Measurements from ENCODE around the gene C9orf153.
"Not testable (repeated sequence)": the region's sequence is repeated elsewhere in the genome, so short reads cannot be mapped to it uniquely, and the experiment has no call there.

C9orf153 gene

GRCh38 chr9:86259557-86259956 is at the start of gene C9orf153:
Gene C9orf153, minus strand, starts transcription at chr9:86259657. Its CDS starts 30,054 bp downstream, at chr9:86229603.
- DNase-seq (ENCODE audit: insufficient read length, low spot score) (no peak), FAIRE-seq (no peak)

GRCh38 chr9:86308687-86309086 is 49.2 kb upstream of the C9orf153 start:
- DNase-seq (ENCODE audit: insufficient read length, low spot score) = no peak
- FAIRE-seq = no peak

GRCh38 chr9:86304236-86304730 is 44.8 kb upstream of the C9orf153 start:
- FAIRE-seq = no peak
- no peak for DNase-seq (ENCODE audit: insufficient read length, low spot score)

- FAIRE-seq (no peak), DNase-seq (ENCODE audit: insufficient read length, low spot score) (no peak)
Measured at GRCh38 chr9:86303316-86303975, 44.0 kb upstream of the C9orf153 start.

DNA sequence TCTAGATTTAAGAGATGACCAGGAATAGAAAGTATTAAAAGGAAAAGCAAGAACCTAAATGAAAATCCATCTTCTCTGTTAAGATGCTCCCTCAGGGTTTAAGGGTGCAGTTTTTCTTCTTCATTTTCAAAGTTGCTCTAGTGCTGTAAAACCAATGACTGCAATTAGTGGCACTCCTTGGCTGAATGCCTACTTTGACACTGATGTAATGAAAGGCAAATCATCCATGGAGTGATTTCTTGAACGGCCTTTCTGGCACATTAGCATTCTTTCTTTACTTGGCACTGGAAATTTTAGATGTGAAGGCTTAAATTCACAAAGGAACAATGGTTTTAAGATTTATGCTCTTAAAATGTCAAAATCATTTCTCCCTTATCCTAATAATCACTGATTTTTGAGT is 42.2 kb upstream of the C9orf153 start:
- FAIRE-seq (no peak), DNase-seq (ENCODE audit: insufficient read length, low spot score) (no peak)

DNA sequence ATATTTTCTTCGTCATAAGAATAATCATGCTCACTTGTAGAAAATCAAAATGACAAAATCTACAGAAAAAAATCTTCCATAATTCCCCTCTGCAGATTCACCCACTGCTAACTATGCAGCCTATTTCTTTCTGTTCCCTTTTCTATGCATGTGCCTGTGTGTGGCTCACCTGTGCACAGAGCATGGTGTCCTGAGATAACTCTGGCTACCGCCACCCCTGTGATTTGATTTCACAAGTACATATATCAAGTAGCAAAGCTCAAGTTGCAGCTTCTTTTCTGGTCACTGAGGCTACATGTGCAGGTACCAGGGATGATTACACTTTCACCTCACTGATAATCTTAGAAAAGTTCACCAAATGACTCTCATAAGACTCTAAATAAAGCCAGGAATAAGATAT is 41.2 kb upstream of the C9orf153 start:
- FAIRE-seq (no peak), DNase-seq (ENCODE audit: insufficient read length, low spot score) (no peak)

DNA sequence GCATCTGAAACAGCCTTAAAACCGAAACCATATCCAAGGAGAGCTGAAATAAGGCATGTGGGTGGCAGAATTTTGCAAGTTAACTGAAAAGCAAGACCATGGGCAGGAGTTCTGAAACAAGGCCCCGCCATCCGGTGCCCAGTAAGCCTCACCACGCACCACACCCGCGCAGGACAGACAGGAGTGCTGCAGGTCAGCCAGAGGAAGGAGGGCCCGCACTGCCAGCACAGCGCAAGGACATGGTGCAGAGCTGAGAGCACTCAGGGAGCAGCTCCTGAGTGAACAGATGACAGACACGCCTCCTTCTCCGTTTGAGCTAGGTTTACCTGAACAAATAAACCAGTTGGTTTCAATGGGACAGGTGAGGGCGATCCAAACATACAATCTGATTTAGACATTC is 39.4 kb upstream of the C9orf153 start:
- FAIRE-seq (no peak), DNase-seq (ENCODE audit: insufficient read length, low spot score) (no peak)

- FAIRE-seq; DNase-seq (ENCODE audit: insufficient read length, low spot score): not testable (repeated sequence)
Measured at GRCh38 chr9:86290341-86290740, 30.9 kb upstream of the C9orf153 start.

DNA sequence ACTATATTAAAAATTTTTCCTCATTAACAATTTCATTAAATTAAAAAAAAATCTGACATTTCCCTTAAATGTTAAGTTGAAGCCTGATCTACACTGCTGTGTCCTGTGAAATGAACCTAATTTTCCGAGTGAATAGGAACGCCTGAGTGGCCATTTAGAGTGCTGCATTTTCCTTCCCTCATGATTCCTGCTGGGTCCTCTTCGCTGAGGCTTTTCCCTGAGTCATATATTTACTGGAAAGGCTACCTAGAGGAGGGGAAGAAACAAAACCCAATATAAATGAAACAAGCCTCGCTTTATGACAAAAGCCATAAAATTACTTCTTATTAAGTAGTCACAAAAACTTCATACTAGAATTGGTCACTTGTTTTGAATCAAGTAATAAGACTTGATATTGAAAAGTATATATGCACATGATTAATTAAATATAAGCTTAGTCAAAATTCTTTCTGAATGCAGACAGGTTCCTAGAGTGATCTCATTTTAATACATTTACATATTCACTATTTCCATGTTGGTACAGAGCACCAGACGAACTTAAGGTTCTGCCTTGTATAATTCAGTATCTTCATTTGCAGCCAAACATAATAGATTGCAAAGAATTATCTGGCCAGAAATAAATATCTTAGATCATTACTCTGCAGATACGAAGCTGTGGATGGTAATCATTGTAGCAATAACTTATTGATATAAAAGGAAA is 29.2 kb upstream of the C9orf153 start:
- DNase-seq (ENCODE audit: insufficient read length, low spot score) = no peak

GRCh38 chr9:86287013-86287412 is 27.6 kb upstream of the C9orf153 start:
- FAIRE-seq (no peak), DNase-seq (ENCODE audit: insufficient read length, low spot score) (peak; percentile 8)

More for the DNA sequence above, 29.2 kb upstream of the C9orf153 start:
- no peak for FAIRE-seq

DNA sequence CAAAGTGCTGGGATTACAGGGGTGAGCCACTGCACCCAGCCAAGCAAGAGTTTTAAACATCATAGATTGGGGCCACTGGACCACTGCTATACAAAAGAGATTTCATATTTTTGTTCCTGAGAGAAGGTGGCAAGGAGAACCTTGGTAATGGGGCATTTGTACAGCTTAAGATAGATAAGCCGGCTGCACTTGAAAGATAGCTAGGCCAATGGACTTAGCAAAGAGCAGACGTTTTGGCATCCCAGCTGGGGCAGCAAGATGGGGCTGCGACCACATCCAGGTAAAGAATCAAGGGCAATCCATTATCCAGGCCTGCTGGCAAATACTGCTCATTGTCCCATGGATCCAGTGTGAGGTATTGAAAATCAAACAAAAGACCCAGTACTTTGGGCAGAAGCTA is 26.8 kb upstream of the C9orf153 start:
- FAIRE-seq (no peak), DNase-seq (ENCODE audit: insufficient read length, low spot score) (no peak)

DNA sequence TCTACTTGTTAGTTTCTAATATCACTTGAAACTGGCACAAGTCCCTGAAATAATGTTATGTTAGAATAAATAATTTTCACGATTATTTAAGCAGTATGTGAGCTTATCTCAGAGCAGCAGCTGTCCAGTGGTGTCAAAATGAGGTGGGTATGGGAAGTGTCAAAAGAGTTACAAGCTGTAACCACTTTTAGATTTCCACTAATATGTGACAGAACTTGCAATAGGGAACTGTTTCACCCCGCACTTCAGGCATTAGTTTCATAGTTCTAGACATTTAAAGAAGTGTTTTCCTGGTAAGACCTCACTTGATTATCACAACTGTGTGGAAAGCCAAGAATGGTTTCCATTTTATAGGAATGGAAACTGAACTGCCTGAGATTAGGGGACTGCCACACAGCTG is 25.8 kb upstream of the C9orf153 start:
- no peak for FAIRE-seq
- DNase-seq (ENCODE audit: insufficient read length, low spot score) = no peak

- no peak for DNase-seq (ENCODE audit: insufficient read length, low spot score)
- no peak for FAIRE-seq
Measured at GRCh38 chr9:86282979-86283535, 23.6 kb upstream of the C9orf153 start.

DNA sequence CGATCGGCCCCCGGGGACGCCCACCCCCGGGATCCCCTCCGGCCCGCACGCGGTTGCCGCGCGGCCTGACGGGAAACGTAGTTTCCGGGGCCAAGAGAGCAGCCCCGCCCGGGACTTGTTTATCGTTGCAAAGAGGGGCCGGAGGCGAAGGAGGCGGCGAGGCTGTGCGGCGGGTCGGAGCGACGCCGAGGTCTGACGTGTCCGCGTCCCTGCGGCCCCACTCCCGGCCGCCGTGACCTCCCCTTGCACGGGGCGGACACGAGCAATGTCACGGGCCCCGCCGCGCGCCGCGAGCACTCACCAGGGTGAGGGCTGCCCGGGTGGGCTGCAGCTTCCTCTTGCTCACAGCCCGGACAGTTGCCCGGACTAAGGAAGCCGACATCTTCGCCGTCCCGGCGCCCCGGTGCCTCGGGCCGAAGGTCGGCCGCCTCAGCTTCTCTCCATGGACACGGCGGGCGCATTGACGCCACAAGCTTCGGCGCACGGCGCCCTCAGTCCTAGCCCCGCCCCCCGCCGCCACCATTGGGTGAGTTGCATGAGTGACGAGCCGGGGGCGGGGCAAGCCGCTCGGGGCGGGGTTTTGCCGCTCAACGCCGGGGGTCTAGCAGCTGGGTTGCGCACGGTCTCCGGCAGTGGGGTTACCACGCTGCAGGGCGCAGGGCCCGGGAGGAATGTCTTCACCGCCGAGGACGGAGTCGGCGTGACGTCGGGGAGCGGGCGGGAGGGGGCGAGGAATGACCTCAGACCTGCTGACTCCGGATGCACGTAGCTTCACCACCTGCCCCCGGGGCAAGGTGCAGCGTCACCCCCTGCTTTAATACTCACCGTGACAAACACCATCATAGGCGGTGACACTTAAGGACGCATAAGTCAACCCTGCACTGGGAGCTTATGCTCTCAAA is 22.9 kb upstream of the C9orf153 start, which contains the start of gene ISCA1:
ISCA1 (minus strand) TSS at position 462 of the 902 bp plus-strand sequence; CDS start at position 382, 80 bp downstream.
- DNase-seq (ENCODE audit: insufficient read length, low spot score) = peak; percentile 78
- FAIRE-seq = no peak

DNA sequence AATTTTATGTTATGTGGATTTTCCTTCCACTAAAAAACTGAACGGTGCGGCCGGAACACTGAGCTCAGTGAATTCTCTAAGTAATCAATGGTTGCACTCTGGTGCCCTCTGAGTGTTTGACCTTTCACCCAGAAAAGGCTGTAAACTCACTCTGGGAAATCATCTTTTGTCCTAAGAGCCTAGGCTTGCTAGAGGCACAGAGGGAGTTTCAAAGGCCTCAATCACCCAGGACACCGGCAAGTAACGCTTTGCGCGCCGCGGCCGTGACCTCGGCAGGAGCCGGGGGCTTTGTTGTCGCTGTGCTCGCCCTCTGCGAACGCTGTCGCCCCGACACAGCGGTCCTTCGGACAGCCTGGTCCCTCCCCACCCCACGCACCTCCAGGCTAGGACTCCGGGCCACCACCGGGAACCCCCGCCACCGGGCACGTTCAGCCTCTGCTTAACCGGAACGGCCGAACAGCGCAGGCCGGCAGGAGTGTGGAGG is 22.2 kb upstream of the C9orf153 start:
- FAIRE-seq (no peak), DNase-seq (ENCODE audit: insufficient read length, low spot score) (peak; percentile 5)

GRCh38 chr9:86280580-86280979 is 21.1 kb upstream of the C9orf153 start:
- DNase-seq (ENCODE audit: insufficient read length, low spot score) (no peak), FAIRE-seq (no peak)

- no peak for FAIRE-seq
- no peak for DNase-seq (ENCODE audit: insufficient read length, low spot score)
Measured at GRCh38 chr9:86279839-86280238, 20.4 kb upstream of the C9orf153 start.

- FAIRE-seq = no peak
- no peak for DNase-seq (ENCODE audit: insufficient read length, low spot score)
Measured at GRCh38 chr9:86277072-86277471, 17.6 kb upstream of the C9orf153 start.

GRCh38 chr9:86275962-86276361 is 16.5 kb upstream of the C9orf153 start:
- FAIRE-seq (no peak), DNase-seq (ENCODE audit: insufficient read length, low spot score) (no peak)

DNA sequence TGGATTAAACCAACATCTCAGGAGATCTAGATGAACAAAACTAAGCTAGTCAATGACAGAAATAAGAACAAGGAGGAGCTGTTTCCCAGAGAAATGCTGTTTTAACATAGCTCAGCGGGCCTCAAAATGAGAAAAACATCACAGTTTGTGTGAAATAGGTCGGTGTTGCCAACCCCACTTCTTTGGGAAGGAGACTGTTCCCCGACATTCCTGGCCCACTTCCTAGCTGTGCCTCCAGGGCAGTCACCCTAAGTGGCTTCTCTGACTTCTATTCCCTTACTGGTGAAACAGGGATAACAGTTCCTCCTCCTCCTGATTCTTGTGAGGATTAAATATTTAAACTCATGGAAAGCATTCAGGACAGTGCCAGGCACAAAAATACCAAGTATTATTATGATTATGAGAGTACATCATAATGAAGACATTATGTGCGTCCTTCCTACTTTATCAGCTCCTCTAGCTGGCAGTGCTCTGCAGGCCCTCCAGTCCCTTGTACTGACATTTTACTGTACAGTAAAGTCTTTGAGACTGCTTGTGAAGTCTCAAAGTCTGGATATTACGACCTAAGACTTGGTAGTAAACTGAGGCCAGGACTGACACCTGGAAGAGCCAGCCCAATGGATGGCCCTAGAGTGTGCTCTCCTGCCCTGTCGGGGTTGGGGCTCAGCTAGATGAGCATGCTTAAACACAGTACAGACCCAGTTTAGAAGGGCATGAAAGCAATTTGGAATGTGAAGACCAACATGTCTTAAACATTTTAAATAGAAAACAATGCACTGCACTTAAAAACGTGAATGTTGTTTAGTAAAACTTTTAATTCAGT is 15.6 kb upstream of the C9orf153 start:
- no peak for FAIRE-seq
- no peak for DNase-seq (ENCODE audit: insufficient read length, low spot score)

Measured in HTR-8/SVneo (cell line).